HG02678 (cell line): Measurements from ENCODE around the gene CRYBG1.
"Not testable (repeated sequence)": the region's sequence is repeated elsewhere in the genome, so short reads cannot be mapped to it uniquely, and the experiment has no call there.

ENCODE experiments used
- ATAC-seq: cut with Tn5 transposase; IDR thresholded peaks from one replicate; pipeline ENCODE4 v1.9.1; 2021; ENCODE audit warnings: mild to moderate bottlenecking, moderate library complexity; ENCODE audit not compliant: unreplicated experiment

Gene CRYBG1

DNA sequence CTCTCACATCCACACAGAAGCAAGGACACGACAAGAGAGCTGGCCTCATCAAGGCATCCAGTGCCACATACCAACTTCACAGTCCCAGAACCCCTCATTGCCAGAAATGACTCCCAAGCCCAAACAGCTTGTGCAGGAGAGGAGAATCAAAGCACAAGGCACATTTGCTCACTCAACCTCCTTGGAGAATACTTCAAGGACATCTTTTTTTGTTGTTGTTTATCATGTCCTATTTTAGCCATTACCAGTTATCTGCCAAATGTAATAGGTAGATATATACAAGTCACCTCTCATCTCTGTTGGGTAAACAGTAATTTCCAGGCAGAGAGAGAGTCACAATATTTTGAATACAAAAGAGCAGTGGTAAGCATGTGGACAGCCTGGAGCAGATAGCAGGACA lies 221.0 kb downstream of the CRYBG1 start:
- no peak for ATAC-seq

DNA sequence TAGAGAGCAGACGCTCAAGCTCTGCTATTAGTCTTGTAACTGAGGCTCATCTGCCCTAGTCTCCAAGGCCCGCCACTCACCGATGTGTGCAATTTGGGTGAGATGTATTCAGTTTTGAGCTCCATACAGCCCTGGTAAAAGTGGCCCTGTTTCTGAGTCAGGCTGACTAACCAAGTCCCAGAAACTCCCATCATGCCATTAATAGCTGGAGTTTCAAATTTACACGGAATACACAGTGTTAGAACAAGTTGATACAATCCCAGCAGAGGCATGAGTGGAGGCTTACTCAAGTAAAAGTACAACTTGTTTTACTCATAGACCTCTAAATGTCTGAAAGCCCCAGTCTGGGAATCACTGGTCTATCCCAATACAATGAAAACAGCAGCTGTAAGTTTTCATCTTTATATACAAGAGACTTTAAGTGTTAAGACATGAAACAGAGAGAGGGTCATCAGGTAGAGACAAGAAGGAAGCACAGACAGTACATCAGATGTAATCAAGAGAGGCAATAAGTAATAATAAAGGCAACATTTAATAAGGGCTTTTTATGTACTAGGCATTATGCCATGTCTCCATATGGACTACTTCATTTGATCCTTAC lies 226.4 kb downstream of the CRYBG1 start:
- no peak for ATAC-seq

DNA sequence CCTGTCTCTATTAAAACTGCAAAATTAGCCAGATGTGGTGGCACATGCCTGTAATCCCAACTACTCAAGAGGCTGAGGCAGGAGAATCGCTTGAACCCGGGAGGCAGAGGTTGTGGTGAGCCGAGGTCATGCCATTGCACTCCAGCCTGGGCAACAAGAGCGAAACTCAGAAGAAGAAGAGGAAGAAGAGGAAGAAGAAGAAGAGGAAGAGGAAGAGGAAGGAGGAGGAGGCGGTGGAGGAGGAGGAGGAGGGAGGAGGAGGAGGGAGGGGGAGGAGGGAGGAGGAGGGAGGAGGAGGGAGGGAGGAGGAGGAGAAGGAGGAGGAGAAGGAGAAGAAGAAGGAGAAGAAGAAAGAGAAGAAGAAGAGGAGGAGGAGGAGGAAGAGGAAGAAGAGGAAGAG lies 228.4 kb downstream of the CRYBG1 start:
- not testable (repeated sequence) for ATAC-seq

DNA sequence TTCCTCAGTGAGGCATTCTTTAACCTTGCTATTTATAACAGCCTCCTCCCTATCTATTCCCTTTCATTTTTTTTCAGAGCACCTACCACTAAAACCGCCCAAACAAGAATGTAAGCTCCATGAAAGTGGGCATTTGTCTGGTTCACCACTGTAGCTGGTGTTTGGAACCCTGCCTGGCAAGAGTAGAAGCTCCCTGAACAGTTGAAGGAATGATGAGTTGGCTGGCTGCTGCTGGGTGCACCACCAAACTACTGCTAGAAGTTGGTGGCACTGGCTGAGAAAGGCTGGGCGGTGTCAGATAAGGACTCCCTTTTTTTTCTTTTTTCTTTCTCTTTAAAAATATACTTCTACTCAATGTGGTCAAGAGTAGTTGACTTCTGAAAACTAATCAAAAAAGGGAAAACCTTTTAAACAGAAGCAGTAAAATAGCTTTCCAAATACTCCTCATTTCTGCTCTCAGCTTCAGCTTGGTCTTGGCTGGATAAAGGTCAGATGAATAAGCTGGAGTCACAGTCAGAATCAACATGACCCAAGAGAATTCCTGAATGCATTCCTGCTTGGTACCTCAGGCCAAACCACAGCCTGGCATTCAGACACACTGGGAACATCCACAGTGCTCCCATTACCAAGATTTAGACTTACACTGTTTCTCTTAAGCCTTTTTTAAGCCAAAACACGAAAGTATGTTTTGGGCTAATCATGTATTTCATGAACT lies 230.8 kb downstream of the CRYBG1 start:
- ATAC-seq = no peak

DNA sequence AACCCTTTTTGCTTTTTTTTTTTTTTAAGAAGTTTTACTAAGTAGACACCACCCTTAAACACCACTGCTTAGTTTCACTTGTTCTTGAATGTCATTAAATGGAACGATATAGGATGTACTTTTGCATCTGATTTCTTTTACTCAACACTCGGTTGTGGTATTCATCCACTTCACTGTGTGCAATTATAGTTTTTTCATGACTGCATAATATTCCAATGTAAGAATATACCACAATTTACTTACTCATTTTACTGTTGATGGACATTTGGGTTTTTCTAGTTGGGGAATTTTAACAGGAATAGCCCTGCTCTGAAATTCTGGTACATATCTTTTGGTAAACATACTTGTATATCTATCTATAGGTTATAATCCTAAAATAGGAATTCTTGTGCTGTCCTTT lies 238.9 kb downstream of the CRYBG1 start:
- no peak for ATAC-seq

DNA sequence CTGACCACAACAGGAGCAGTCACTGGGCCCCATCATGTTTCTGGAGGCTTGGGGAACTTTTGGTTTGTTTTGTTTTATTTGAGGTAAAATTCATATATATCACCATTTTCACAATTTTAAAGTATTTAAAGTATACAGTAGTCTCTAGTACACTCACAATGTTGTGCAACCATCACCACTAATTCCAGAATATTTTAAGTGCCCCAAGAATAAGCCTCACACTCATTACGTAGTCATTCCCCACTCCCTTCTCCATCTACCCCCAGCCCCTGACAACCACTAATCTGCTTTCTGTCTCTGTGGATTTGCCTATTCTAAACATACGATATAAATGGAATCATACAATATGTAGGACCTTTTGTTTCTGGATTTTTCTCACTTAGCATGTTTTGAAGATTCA lies 239.8 kb downstream of the CRYBG1 start:
- ATAC-seq = no peak

DNA sequence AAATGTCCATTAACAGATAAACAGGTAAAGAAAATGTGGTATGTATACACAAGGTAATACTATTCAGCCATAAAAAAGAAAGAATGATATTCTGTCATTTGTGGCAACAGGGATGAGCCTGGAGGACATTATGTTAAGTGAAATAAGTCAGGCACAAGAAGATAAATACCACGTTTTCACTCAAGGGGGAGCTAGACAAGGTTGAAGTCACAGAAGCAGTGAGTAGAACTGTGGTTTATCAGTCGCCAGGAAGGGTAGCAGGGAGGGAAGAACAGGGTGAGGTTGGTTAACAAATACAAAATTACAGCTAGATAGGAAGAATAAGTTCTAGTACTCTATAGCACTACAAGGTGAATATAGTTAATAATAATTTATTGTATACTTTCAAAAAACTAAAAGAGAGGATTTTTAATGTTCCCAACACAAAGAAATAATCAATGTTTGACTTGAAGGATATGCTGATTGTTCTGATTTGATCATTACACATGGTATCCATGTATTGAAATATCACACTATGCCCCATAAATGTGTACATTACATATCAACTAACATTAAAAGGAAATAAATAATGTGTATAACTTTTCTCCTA lies 247.7 kb downstream of the CRYBG1 start:
- ATAC-seq = peak; percentile 59

DNA sequence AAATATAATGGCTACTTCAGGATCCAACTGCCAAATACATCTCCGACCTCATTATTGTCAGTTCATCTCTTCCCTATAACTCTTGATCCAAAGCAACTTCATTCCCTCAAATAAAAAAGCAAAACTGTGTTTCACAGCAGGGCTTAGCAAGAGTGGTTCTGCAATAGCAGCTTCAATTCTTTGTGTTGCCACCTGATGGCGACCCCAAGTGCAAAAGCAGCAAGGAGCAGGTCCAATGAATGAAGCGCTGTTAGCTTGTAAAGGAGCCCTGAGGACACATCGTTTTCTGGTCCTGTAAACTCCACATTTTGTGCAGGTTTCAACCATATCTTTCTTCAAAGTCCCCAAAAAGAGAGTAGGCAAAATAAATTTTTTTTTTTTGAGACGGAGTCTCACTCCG lies 249.2 kb downstream of the CRYBG1 start:
- ATAC-seq = no peak

DNA sequence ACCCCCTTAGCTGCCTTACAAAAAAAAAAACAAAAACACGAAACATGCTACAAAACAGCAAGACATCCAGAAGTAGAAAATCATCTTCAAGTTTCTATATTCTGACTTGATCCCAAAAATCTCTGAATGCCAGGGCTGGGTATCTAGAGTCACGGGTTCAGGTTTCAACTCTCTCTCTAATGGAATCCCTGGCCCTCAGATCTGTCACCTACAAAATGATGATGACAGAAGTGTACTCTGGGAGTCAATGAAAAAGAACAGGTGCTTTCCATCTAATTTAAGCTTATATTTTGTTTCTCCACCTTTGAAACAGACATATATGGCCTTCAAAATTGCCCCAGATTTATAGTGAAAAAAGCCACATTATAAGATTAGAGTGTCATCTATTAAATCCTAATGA lies 250.5 kb downstream of the CRYBG1 start:
- ATAC-seq = no peak

DNA sequence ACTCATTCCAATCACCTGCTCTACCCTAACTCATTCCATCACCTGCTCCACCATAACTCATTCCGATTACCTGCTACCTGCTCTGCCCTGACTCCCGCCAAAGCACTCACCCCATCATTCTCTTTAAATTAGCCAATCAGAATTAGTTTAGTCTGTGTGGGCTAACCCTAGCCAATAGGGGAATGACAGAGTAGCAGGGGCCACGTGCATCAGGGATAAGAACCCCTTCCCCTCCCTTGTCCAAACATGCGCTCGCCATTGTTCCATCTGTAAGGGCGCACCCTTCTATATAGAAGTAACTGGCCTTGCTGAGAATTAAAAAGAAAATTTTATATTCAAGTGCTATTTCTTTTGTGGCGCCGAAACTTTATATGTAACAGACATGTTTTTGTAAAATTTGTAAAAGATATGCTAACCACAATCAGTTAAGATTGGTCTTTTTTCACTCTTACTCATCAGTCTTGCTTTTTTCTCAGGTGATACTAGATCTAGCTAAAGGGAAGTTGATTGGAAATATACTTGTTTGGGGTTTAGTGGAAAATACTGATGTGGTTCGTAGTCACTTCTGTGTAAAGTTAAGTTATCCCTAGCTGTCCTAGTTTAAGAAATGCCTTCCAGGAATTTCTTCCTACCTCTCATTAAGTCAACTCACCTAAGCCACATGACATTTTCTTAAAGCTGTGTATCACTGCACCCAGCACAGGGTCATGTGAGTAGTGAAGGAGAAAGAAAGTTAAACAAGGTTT lies 252.3 kb downstream of the CRYBG1 start:
- no peak for ATAC-seq

DNA sequence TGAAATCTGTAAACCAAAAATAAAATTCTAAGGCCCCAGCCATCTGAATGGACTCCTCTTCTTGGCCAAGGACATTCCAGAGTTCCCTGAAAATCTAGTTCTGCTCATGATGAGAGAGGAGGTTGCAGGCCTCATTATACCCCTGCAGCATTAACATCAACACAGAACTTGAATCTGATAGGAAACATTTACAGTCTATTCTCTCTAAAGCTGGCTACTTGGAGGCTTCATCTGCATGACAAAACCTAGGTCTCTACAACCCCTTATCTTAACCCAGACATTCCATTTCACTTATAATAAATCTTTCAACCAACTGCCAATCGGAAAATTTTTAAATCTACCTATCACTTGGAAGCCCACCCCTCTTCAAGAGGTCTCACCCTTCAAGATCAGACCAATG lies 253.1 kb downstream of the CRYBG1 start:
- ATAC-seq = no peak

DNA sequence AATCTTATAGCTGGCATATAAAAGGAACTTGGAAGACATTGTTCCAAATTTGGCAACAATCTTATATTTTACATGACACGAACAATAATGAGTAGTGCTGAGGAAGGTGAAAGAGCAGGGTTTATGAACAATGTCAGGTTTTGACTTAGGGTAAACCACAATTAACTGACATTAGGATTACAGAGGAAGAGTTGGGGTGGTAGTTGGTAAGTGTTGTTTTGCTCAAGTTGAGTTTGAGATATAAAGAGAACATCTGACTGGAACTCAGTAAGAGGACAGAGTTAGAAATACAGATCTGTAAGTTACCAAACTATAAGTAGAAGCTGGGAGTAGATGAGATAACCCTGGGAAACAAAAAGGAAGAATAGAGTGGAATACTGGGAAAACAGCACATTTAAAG lies 253.6 kb downstream of the CRYBG1 start:
- no peak for ATAC-seq

DNA sequence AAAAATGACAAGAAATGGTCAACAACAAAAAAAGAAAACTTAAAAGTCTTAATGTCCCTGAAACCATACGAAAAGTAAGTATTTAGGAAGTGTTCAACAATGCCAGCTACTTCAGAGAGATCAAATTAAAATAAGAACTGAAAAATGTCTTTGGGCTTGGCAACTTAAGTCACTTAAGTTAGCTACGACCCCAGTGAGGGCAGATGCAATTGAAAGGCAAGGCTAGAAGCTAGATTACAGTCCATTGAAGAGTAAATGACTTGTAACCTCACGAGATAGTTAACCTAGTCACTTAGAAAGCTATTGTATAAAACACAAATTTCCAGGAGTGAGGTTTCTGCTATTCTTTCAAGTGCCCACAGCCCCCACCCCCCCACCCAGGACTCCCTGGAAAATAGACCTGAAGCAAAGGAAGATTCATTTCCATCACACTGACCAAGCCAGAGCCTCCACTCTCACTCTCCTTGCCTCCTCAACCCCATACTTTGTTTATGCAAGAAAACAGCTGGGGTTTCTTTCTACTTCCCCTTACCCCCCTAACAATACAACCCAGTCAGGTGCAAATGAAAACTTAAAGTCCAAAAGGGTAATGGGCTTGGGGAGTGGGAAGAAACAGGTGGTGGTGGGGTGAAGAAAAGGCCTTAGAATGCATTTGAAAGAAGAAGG lies 254.2 kb downstream of the CRYBG1 start:
- peak; percentile 55 for ATAC-seq

DNA sequence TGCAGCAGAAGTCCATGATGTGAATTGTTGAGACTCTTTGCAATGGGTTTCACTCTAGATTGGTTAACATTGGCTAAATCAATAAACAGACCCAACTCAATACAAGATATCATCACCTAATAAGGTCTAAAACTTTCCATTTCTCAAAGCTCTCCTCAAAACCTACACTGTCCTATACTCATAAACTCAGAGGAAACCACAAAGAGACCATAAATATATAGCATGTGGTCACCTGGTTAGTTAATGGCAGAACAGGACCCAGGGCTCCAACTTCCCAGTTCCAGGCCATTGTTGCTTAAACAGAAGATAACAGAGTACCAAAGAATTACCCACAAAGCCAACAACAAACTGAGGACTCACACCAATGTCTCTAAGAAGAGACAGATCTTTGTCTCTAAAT lies 256.8 kb downstream of the CRYBG1 start:
- ATAC-seq = peak; percentile 77

DNA sequence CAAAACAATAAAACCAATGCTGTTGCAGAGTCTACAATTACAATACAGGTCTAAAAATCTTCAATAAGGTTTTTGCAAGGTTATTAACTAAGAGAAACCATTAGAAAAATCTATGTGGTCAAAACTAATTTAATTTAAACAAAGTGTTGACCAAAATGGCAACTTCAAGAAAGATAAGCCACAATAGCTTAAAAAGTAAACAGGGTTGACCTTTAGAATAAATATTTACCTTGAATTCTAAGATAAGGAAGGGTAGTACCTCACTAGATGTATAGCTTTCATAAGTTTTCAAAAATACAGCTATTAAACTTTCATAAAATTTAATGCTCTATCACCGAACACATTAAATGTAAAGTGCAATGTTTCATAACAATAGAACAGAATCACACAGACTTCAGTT lies 257.3 kb downstream of the CRYBG1 start:
- no peak for ATAC-seq

DNA sequence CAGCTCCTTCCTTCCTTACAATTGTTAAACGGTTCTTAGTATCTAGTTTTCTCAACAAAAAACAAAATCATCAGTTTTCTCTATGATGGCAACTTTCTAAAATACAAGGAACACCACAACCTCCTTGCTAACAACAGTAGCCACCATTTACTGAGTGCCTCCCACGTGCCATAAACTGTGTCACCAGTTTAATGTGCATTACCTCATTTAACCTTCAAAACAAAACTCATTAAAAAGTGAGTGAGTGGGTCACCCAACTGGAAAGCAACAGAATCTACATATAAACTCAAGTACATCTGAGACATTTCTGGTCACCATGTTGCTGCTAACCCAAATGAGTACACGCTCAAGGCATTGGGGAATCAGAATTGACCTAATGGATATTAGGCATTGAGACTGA lies 257.8 kb downstream of the CRYBG1 start:
- no peak for ATAC-seq

DNA sequence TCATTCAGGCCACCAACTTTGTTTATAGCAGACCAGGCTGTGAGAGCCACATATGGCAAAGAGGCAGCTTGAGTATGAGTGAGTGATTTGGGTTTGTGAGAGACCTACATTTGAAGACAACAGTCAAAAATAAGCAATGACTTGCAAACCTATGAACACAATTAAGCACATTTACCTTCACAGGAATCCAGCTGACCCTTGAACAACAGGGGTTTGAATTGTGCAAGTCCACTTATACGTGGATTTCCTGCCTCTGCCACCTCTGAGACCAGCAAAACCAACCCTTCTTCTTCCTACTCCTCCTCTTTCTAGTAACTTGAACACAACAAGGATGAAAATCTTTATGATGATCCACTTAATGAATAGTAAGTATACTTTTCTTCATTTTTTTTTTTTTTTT lies 258.7 kb downstream of the CRYBG1 start:
- no peak for ATAC-seq

DNA sequence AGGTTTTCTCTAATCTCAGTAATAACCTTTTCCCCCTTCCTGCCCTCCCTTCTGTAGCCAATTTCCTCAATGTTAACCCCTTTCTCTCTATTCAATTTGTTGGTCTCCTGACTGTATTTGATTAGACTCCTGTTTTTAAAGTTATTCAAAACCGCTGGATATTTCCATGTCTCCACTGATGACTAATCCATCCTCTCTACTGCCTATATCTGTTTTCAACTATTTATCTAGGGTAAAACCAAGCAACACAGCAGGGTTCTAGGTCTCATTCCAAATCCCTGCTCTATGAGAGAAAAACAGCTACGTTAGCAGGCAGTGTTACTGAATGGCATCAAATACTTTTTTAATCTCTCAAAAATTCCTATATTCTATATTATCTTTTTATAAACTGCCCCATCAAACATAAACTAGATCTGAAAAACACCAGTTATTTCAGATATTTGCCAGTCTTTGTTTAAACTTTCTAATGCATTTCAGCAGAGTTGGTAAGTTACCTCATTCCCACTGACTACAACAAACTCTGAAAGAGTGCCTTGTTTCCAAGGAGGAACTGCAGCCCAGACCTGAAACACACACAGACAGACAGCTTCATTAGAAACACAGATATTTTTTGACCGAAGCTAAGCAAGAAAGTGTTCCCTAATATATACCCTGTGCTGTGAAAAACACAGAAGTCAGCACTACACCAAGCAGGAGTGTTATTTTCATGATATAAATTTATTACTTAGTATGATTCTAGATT lies 260.6 kb downstream of the CRYBG1 start:
- no peak for ATAC-seq
